Caki2 (cell line): Measurements from ENCODE around the gene DMKN. TPM values are rescaled to one million over a fixed set of nuclear protein-coding genes. Genes with fewer than 3 reads are reported as not detected.
A peak's percentile ranks its signal among the peaks of the same experiment; 100 is the strongest.

Experiments used
- DNase-seq: peaks from one replicate; pipeline ENCODE4 v3.0.0-alpha.2; 2015; ENCODE audit warnings: low read depth
- in situ Hi-C: cut with HindIII; loops from 2 replicates; pipeline ENCODE4 v1.10.0; 2016; ENCODE audit warnings: low sequenced_read_pairs, low pct_unique_long_range_greater_than_20kb, mixed read lengths
- total RNA-seq: library from RNA; depleted of rRNA; stranded (reverse); fragments of >200 nt; shearing (Covaris generic); gene quantifications from 2 replicates; pipeline ENCODE4 v1.2.3, GENCODE V29; 2014; ENCODE audit warnings: low replicate concordance

DMKN gene
- total RNA-seq, 1 experiment from 2014 or later: not detected

DNA sequence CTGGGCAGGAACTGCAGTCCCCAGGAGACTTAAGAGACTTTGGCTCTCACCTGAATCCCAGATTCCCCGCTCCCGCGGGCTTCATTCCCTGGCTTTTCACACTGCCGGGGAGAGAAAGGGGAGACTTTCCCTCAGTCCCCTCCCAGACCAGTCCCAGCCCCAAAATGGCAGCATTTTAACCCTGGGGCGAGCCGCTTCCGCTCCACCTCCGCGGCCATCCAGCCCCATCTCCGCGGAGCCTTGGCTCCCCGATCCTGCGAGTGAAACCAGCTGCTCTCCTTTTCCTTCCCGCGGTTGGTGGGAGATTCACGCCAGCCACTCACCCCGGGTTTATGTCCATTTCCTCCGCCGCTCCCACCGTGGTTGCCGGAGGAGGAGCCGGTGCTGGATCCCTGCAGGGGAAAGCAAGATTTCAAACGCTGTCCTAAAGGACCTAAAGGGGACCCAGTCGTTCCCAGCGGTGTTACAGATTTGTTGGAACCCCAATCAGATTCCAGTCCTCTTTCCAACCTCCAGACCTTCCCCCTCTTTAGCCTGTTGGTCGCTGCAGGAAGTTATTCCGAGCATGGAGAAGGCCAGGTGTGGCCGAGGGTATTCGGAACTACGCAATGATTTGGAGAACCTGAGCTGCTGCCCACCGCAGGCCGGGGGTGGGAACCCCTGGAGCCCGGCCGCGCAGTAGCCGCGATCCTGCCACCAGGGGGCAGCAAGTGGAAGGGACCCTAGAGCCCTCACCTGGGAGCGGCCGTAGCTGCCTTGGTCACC lies 3.4 kb downstream of the DMKN start:
- in situ Hi-C loops: no loop called here
- peak; percentile 43 for DNase-seq

DNA sequence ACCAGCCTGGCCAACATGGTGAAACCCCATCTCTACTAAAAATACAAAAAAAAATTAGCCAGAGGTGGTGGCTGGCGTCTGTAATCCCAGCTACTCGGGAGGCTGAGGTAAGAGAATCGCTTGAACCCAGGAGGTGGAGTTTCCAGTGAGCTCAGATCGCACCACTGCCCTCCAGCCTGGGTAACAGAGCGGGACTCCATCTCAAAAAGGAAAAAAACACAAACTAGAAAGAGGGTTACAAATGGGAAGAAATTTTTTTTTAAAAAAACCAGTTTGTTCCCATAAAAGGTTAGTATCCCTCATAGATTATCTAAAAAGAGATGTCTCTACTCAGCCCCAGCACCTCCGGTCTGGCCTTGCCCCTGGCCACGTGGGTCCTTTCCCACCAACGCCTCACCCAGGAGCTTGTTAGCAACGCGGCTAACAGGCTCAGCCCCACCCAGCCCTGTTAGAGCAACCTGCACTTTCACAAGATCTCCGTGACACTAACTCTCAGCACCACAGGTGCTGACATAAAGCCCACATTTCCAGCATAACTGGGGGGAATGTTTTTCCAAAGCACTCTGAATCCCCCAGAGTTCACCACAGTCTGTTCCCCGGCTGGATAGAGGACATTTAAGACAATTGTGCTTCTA lies 4.3 kb downstream of the DMKN start:
- no peak for DNase-seq
- in situ Hi-C loops: no loop called here

DNA sequence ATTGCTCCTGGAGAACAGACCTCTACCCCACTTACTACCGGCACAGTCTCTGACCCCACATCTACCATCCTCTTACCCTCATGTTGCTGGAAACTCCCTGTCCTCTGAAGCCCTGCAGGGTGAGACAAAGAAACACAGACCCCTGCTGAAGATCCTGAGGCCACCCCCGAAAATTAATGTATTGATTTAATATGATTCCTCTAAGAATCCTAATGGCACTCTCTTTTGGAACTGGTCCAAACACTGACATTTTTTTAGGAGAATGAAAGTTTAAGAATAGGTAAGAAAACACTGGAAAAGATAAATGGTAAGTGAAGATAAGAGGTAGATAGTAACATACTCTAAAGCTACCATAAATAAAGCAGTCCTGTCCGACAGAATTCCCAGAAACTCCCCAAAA lies 5.3 kb downstream of the DMKN start:
- no peak for DNase-seq
- in situ Hi-C loops: no loop called here

DNA sequence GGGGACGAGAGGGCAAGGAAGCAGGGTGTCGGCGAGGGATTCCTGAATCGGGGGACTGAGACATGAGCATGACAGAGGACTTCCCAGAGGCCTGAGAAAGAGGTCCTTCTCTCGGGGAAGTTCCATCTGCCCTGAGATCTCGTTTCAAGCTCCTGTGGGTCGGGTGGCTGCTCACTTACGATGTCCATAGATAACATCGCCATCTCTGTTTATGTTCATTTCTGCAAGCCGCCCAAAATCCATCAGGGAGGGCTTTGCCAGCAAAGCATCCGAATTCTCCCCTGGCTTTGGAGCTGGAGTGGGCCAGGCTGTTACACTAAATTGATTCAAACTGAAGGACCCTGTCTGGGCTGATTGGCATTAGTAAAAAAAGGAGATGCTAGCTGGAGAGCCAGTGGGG lies 5.9 kb downstream of the DMKN start:
- DNase-seq: no peak
- in situ Hi-C loops: no loop called here

DNA sequence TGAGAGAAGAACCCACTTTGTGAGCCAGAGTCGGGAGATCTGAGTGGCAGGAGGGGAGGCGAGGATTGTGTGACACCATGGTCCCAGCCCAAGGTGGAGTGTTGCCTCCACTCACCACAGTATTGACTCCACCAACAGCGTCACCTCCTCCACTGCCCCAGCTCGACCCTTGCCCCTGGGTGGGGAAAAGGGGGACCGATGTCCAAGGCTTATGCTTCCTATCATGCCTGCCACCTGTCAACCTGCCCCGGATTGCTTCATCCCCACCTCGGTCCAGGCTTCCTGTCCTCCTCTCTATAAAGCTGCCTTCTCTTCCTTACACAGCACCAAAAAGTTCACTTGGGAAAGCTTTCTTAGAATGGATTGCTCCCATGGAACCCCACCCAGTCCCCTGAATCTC lies 7.4 kb downstream of the DMKN start:
- no peak for DNase-seq
- in situ Hi-C loops: no loop called here

DNA sequence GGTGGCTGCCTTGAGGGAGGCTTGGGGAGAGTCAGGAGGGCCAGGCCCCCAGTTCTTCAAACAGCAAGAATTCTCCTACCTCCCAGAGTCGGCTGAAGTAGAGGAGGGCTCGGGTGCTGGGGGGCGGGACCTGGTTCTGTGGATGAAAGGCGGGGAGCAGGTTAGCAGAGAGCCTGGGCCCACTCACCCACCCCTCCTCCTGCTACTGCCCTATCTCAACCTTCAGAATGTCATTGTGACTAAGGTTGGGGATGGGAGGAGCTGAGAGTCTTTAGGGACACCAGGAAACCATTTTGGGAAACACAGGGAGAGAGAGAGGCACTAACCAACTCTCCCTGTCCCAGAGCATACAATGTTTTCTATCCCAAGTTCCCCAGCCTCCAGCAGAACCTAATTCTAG lies 10.7 kb downstream of the DMKN start:
- DNase-seq: no peak
- in situ Hi-C loops: no loop called here

DNA sequence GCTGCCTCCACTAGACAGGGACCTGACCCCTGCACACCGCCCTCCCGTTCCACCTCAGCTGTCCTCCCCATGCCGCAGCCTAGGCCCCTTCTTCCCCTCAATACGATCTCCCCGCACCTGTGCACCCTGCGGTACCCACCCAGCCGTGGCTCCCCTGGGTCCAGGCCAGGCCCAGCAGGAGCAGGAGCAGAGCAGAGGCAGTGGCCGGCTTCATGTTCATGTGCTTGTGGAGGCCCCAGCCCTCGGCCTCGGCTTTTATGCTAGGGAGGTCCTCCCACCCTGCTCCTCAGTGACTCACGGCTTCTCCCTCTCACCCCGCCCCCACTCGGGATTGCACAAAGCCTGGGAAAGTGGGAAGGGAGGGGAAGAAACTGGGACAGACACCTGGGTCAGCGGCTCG lies 11.8 kb downstream of the DMKN start:
- in situ Hi-C loops: no loop called here
- DNase-seq: no peak

DNA sequence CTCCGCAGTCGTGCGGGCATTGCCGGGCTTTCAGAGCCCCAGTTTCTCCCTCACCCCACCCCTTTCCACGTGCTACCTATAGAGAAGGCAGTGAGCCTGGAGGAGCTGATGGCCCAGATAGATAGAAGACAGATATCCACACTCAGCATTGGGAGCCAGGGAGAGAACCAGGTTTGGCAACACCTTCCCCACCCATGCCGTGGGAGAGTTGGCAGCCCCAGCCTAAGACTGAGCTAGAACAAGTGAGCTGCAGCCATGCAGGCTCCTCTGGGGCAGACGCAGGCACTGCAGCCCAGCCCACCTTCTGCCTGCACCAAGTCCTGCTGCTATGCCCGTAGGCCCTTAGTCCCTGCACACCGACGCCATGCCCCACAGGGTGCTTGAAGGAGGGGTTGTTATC lies 12.8 kb downstream of the DMKN start:
- in situ Hi-C loops: no loop called here
- no peak for DNase-seq

DNA sequence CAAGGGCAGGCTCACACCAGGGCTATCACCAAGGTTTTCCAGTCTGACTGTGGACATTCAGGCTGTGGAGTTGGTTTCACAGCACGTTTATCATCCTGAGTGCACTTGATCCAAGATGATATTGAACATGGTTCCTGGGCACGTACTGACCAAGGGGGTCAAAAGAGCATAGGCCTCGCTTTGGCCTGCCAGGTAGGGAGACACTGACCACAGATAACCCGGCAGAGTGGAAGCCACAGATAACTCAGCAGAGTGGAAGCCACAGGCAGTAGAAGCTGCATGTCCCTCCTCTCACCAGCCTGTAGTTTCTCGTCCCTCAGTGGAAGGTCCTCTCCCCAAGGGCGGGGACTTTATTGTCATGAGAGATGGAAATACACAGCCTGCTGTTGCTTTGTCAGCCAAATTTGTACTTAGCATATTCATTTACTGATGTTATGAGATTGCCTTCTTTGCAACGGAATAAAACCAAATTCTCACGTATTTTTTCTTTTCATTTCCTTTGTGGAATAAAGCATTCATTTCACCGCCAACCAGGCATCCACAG lies 14.4 kb downstream of the DMKN start:
- in situ Hi-C loops: no loop called here
- DNase-seq: no peak

DNA sequence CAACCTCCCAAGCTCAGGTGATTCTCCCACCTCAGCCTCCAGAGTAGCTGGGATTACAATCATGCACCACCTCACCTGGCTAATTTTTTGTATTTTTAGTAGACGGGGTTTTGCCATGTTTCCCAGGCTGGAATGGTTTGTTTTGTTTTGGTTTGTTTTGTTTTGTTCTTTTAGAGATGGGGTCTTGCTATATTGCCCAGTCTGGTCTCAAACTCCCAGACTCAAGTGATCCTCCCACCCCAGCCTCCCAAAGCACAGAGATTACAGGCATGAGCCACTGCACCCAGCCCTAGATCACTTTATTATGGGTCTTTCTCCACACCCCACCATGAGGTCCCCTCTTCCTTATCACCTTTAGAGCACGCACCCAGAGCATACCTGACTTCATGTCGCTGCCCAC lies 15.2 kb downstream of the DMKN start:
- in situ Hi-C loops: no loop called here
- no peak for DNase-seq

DNA sequence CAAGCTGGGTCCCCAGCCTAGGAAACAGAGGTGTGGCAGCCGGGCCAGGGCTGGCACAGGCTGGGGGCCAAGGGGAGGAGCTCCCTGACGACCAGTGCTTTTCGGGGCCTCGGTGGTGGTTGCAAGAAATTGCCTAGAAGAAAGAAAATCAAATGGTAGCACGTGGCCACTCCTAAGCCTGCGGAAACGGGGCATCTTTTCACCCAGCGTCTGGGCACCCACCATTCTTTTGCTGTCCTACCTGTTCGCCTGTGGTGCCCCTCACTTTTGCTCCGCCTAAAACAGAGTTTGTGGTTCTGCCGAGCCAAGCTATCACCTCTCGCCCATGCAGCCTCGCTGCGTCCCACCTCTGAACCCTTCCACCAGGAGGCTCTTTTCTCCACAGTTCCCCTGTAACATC lies 16.0 kb downstream of the DMKN start:
- in situ Hi-C loops: no loop called here

DNA sequence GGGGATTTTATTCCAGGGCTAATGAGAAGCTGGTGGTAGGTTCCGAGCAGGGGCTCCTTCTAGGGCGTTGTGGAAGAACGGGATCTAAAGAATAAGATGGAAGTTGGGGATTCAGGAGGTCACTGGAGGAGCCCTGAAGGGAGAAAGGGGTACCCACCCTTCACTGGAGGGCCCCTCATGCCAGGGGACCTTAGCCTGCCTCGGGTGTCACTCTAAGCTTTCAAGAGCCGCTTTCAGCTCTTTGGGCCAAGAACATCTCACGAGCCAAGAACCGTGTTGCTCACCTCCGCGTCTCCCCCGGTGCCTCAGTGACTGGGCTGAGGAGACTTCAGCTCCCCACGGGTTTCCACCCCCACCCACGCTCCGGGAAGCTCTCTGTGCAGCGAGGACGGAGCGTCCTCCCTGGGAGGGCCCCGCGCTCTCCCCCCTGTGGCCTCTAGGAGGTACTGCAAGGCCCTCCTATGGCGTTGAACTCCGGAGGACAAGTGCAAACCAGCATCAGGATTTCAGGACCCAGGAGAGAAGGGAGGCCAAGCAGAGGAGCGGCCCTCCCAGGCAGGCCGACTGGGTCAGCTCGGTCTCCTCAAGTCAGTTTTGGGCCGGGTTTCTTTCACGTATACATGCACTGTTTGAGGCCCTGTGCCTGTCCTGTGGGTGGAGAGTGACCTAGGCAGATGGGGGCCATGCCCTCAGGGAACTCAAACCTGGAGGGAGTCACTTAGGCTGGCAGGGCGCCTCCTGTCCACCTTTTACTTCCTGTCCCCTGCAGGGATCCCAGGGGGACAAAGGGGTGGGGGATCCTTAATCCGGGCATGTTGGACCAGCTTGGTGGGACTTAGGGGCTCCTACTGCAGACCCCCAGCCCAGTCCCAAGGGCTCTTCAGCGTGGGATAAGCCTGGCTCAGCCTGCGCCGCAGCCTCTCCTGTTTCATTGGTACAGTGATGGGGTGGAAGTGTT lies 18.1 kb downstream of the DMKN start:
- peak; percentile 69 for DNase-seq
- in situ Hi-C loops: no loop called here

More for the DNA sequence above, 16.0 kb downstream of the DMKN start:
- DNase-seq: no peak

DNA sequence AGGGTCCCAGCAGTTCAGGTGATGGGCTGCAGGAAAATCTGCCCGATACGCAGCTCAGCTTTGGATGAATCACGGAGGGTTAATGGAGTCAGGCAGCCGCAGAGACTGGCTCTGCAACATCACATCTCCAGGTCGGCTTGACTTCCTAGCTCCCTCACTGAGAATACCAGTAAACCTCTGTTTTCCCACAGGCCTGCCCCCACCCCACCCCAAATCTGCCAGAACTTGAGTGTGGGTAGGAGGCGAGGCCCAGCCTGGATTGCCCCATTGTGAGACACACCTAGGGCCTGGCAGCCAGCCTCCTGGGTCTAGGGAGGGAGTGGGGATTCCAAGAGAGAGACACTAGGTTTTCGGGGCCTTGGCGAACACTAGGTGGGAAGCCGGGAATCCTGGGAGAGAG lies 19.5 kb downstream of the DMKN start:
- in situ Hi-C loops: no loop called here
- DNase-seq: no peak

DNA sequence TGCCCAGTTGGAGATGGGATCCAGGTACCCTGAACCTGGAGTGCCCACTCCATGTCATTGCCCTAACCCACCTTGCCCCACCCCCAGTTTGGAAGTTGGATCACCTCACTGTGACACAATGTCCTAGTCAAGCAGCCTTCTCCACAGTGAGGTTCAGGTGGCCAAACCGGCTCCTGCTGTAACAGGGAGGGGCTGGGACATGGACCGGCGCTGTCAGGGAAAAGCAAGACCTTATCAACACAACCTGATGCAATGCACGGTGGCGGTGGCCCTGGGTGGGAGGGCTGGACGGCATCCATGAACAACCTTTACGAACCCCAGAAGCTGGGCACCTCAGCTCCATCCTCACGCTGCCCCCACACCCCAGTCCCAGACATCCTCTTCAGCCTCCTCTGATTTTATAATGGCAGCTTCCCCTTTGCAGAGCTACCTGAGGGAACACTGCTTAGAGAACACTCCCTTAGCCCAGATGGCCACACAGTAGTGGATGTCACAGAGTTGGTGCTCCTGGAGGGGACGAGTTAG lies 21.6 kb downstream of the DMKN start:
- in situ Hi-C loops: no loop called here
- DNase-seq: no peak

DNA sequence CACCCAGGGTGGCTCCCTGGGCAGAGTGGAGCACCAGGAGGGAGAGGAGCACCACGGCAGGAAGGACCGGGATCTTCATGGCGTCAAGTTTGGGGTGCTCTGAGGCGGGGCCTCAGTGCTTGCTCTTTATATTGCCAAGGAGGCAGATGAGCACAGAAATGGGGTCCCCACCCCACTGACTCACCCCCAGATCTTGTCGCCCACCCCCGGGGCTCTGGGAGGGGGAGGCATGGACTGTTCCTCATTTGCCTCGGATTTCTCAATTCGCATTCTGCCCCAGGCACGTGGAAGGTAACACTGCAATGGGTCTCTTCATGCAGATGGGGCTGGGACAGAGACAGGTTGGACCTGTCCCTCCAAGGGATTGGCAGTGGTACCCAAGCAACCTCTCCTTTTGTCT lies 23.1 kb downstream of the DMKN start, which contains the start of gene KRTDAP:
Gene KRTDAP, minus strand, starts transcription at position 101 of the 400 bp plus-strand sequence. Its CDS starts 22 bp downstream, at position 79.
- DNase-seq: no peak
- in situ Hi-C loops: no loop called here

DNA sequence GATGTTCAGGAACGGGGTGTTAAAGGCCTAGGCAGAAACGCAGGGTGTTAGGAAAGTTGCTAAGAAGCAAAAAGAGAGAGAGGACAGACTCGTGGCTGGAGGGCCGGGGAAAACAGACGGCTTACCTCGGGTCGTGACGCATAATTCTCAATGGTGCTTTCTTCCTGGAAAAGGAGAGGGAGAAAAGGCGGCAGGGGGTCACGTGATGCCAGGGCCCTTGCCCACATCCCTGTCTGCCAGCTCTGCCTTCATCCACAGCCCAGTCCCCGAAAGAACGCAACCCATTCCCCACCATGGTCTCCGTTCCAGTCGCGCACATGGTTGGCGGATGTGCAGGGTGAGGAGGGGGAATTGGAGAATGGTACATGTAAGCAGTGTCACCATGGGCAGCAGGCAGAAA lies 24.8 kb downstream of the DMKN start:
- DNase-seq: no peak
- in situ Hi-C loops: no loop called here

DNA sequence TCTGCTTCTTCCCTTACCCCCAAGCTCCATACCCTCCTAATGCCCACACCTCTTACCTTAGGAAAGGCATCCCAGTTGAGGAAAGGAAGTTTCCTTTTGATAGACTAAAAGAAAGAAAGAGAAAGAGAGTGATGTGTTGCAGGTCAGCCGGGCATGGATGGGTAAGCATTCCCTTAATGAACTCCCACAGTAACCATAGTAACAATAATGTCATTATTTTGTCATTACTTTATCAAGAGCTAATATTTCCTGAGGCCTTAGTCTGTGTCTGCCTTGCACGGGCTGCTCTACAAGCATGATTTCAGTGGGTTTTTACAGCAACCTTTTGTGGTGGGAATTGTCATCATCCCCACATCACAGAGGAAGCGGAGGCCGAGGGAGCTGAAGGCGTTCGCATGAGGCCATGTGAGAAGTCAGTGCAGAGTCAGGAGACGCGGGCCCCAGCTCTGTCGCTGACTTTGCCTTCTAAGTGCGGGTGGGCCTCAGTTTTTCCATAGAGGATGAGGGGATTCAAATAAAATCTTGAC lies 25.7 kb downstream of the DMKN start:
- in situ Hi-C loops: no loop called here
- no peak for DNase-seq

DNA sequence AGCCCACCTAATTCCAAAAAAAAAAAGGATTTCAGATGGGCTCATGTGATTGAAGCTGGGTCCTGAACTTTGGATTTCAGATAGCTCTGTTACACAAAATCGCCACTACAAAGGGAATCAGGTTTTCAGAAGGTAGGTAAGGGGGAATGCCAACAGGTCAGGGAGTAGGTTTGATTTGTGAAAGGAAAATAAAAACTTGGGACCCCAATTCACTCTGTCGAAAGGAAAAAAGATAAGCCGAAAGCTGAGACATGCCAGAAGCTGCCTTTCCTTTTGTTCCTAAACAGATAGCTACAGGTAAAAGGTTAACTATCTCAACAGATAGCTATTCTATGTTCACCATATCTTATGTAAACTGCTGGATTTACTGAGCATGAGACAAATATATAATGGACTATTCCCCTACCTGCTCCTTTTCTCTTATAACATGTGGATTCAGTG lies 27.2 kb downstream of the DMKN start:
- DNase-seq: no peak
- in situ Hi-C loops: no loop called here
